Measurements from ENCODE around the gene RPL29. TPM values are rescaled to one million over a fixed set of nuclear protein-coding genes. Genes with fewer than 3 reads are reported as not detected.

The RPL29 gene
- total and polyA plus RNA-seq, 2 donors (not counting 3 experiments of a cell fraction or from before 2014, with no cell fraction given): 1,236 to 2,177 TPM

- Histone ChIP-seq H3K27me3 (ENCODE audit: control insufficient read depth in 2 of 2, insufficient read depth in 2 of 2, low read length in 2 of 2) (no peaks in the 10 kb centered on the region), H3K9me1 (replicated peaks; ENCODE audit: control insufficient read depth, extremely low read depth, insufficient read depth, low read length) (no peaks in the 10 kb centered on the region), H3K79me2 (ENCODE audit: control insufficient read depth, insufficient read depth, low read length) (no peaks in the 10 kb centered on the region), H4K20me1 (replicated peaks; ENCODE audit: control insufficient read depth, extremely low read depth, insufficient read depth, low read length) (no peaks in the 10 kb centered on the region), H3K4me2 (ENCODE audit: insufficient read depth, low read length) (no peak overlapping the region), H3K4me3 (replicated peaks in 1 of 3; ENCODE audit: insufficient read depth in 1 of 3, low read depth in 1 of 3, low read length in 3 of 3) (no peak overlapping the region), H3K9ac (replicated peaks; ENCODE audit: extremely low read depth, insufficient read depth, low read length) (no peak overlapping the region), H3K27ac (ENCODE audit: insufficient read depth, low read depth, low read length) (no peak overlapping the region), H3K9me3 (replicated peaks; ENCODE audit: control insufficient read depth, insufficient read depth, low read length) (no peaks in the 10 kb centered on the region), H2AFZ (ENCODE audit: low read depth, low read length) (no peak overlapping the region), H3K36me3 (ENCODE audit: control insufficient read depth in 2 of 2, extremely low read depth in 1 of 2, insufficient read depth in 2 of 2, low read length in 2 of 2) (no peaks in the 10 kb centered on the region), H3K4me1 (ENCODE audit: control insufficient read depth, extremely low read depth, insufficient read depth, low read length) (peaks cover 30% of the 10 kb centered on the region)
- CTCF ChIA-PET: no interaction called here
- BruUV-seq (replicated peaks): no TSS peak
- no peak for DNase-seq (ENCODE audit: low read depth, low spot score)
- dilution Hi-C loops (cut with MboI; ENCODE audit: extremely low pct_ligation_motif_present, low sequenced_read_pairs): no loop called here
- FAIRE-seq: no peak
- intact Hi-C loops (cut with micrococcal nuclease): no loop called here
- POLR2A ChIA-PET: no interaction called here
- TF ChIP-seq POLR2AphosphoS5 (IDR thresholded peaks at IDR 0.05; ENCODE audit: insufficient read depth, low read depth, low read length): no peak
- no peak for TF ChIP-seq MAX (IDR thresholded peaks at IDR 0.05; ENCODE audit: insufficient read depth, insufficient read length)
- no peak for TF ChIP-seq CTCF (IDR thresholded peaks at IDR 0.05; ENCODE audit: extremely low read depth in 1 of 2, insufficient read depth in 1 of 2, low read depth in 1 of 2, low read length in 2 of 2)
- TF ChIP-seq GATA2 (IDR thresholded peaks at IDR 0.05; ENCODE audit: insufficient read depth, insufficient read length, low read depth, low read length): no peak
- TF ChIP-seq EZH2 (IDR thresholded peaks at IDR 0.05; ENCODE audit: borderline replicate concordance, low read depth, low read length, severe bottlenecking): no peak
- TF ChIP-seq MYC (IDR thresholded peaks at IDR 0.05; ENCODE audit: low read depth, low read length): no peak
- TF ChIP-seq FOS (IDR thresholded peaks at IDR 0.05; ENCODE audit: borderline replicate concordance, insufficient read depth, low read length): no peak
- no peak for TF ChIP-seq JUN (IDR thresholded peaks at IDR 0.05; ENCODE audit: borderline replicate concordance, insufficient read depth, insufficient read length, low read depth)
Measured at GRCh38 chr3:51978143-51978502, 17.6 kb downstream of the RPL29 start.

Measured in endothelial cell of umbilical vein (primary cell).